GM19372 (cell line): ENCODE measurements around the gene NCKAP5.

ENCODE experiments used
- ATAC-seq: cut with Tn5 transposase; IDR thresholded peaks from one replicate; pipeline ENCODE4 v1.9.1; 2021; ENCODE audit warnings: mild to moderate bottlenecking, low read depth, moderate library complexity; ENCODE audit not compliant: unreplicated experiment

The NCKAP5 gene

GRCh38 chr2:132979339-132980093, 588.7 kb downstream of the NCKAP5 start:
- ATAC-seq: no peak

GRCh38 chr2:132978840-132979239, 589.4 kb downstream of the NCKAP5 start:
- ATAC-seq: no peak

- ATAC-seq: no peak
These were observed 590.3 kb downstream of the NCKAP5 start for GRCh38 chr2:132977812-132978529.

GRCh38 chr2:132975193-132976105, 592.8 kb downstream of the NCKAP5 start:
- no peak for ATAC-seq

- no peak for ATAC-seq
These were observed 593.7 kb downstream of the NCKAP5 start for GRCh38 chr2:132974467-132975095.

- ATAC-seq: no peak
These were observed 596.8 kb downstream of the NCKAP5 start for GRCh38 chr2:132971310-132972061.

GRCh38 chr2:132969371-132969985, 598.8 kb downstream of the NCKAP5 start:
- no peak for ATAC-seq

- no peak for ATAC-seq
These were observed 602.8 kb downstream of the NCKAP5 start for GRCh38 chr2:132965460-132965859.

- ATAC-seq: no peak
These were observed 605.1 kb downstream of the NCKAP5 start for GRCh38 chr2:132963161-132963560.

GRCh38 chr2:132958887-132959286, 609.4 kb downstream of the NCKAP5 start:
- no peak for ATAC-seq

GRCh38 chr2:132955871-132956615, 612.2 kb downstream of the NCKAP5 start:
- ATAC-seq: no peak

GRCh38 chr2:132953771-132954170, 614.5 kb downstream of the NCKAP5 start:
- peak; percentile 76 for ATAC-seq

GRCh38 chr2:132951008-132951714, 617.1 kb downstream of the NCKAP5 start:
- ATAC-seq: no peak

GRCh38 chr2:132949108-132949507, 619.2 kb downstream of the NCKAP5 start:
- ATAC-seq: no peak

- no peak for ATAC-seq
These were observed 620.1 kb downstream of the NCKAP5 start for GRCh38 chr2:132948211-132948610.

- no peak for ATAC-seq
These were observed 624.4 kb downstream of the NCKAP5 start for GRCh38 chr2:132943829-132944228.

GRCh38 chr2:132941296-132942020, 626.8 kb downstream of the NCKAP5 start:
- ATAC-seq: no peak
